HG02642 (cell line): ENCODE results near the gene TTC24.

Source experiments
- ATAC-seq: cut with Tn5 transposase; IDR thresholded peaks from one replicate; pipeline ENCODE4 v1.9.1; 2021; ENCODE audit warnings: mild to moderate bottlenecking; ENCODE audit not compliant: unreplicated experiment, poor library complexity

The TTC24 gene

GRCh38 chr1:156632355-156632754 lies 52.8 kb downstream of the TTC24 start:
- ATAC-seq, result no peak
